ENCODE results near the gene MAGI1.

- TF ChIP-seq, protein P1, sequence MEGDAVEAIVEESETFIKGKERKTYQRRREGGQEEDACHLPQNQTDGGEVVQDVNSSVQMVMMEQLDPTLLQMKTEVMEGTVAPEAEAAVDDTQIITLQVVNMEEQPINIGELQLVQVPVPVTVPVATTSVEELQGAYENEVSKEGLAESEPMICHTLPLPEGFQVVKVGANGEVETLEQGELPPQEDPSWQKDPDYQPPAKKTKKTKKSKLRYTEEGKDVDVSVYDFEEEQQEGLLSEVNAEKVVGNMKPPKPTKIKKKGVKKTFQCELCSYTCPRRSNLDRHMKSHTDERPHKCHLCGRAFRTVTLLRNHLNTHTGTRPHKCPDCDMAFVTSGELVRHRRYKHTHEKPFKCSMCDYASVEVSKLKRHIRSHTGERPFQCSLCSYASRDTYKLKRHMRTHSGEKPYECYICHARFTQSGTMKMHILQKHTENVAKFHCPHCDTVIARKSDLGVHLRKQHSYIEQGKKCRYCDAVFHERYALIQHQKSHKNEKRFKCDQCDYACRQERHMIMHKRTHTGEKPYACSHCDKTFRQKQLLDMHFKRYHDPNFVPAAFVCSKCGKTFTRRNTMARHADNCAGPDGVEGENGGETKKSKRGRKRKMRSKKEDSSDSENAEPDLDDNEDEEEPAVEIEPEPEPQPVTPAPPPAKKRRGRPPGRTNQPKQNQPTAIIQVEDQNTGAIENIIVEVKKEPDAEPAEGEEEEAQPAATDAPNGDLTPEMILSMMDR (conservative IDR thresholded peaks at IDR 0.05; ENCODE audit: low read length): no peak
- no peak for TF ChIP-seq EZH2phosphoT487 (IDR thresholded peaks at IDR 0.05; ENCODE audit: borderline replicate concordance)
These were observed 159.3 kb downstream of the MAGI1 start for GRCh38 chr3:65879372-65879771.

Measured in Loucy (cell line).